ENCODE data around the gene B4GALT5. TPM values are rescaled to one million over a fixed set of nuclear protein-coding genes. Genes with fewer than 3 reads are reported as not detected.

Gene B4GALT5
- total RNA-seq, 1 experiment from 2014 or later = 62.4 TPM

- ChIA-PET POLR2A (no interaction called here), CTCF (no interaction called here)
- Mint-ChIP-seq H3K4me1 (peaks cover 15% of the 10 kb centered on the region), H3K9me3 (no peaks in the 10 kb centered on the region), H3K27me3 (ENCODE audit: low read depth) (no peaks in the 10 kb centered on the region; the same call in 1 of the 2 replicates), H3K4me3 (no peak overlapping the region), H3K27ac (no peak overlapping the region), H3K36me3 (no peaks in the 10 kb centered on the region)
- no peak for TF ChIP-seq CREM (CRISPR knock-in tag; IDR thresholded peaks at IDR 0.05)
- TF ChIP-seq NR3C1 (CRISPR knock-in tag; conservative IDR thresholded peaks at IDR 0.05; ENCODE audit: low read depth) = no peak
- TF ChIP-seq ATF6 (CRISPR knock-in tag; IDR thresholded peaks at IDR 0.05) = no peak
- no peak for TF ChIP-seq TP53 (CRISPR knock-in tag; IDR thresholded peaks at IDR 0.05)
- no peak for TF ChIP-seq MLX (CRISPR knock-in tag; IDR thresholded peaks at IDR 0.05)
- DNase-seq (ENCODE audit: low spot score) = no peak
- no peak for ATAC-seq
Observed at GRCh38 chr20:49739042-49739441, 25.4 kb upstream of the B4GALT5 start.

GRCh38 chr20:49737260-49737659 is 23.6 kb upstream of the B4GALT5 start:
- Mint-ChIP-seq H3K27ac (no peak overlapping the region), H3K4me1 (peaks cover 16% of the 10 kb centered on the region), H3K4me3 (no peak overlapping the region), H3K36me3 (no peaks in the 10 kb centered on the region), H3K9me3 (no peaks in the 10 kb centered on the region), H3K27me3 (ENCODE audit: low read depth) (no peaks in the 10 kb centered on the region; the same call in 1 of the 2 replicates)
- POLR2A ChIA-PET = no interaction called here
- no peak for DNase-seq (ENCODE audit: low spot score)
- CTCF ChIA-PET = no interaction called here
- no peak for ATAC-seq
- TF ChIP-seq, protein P1, sequence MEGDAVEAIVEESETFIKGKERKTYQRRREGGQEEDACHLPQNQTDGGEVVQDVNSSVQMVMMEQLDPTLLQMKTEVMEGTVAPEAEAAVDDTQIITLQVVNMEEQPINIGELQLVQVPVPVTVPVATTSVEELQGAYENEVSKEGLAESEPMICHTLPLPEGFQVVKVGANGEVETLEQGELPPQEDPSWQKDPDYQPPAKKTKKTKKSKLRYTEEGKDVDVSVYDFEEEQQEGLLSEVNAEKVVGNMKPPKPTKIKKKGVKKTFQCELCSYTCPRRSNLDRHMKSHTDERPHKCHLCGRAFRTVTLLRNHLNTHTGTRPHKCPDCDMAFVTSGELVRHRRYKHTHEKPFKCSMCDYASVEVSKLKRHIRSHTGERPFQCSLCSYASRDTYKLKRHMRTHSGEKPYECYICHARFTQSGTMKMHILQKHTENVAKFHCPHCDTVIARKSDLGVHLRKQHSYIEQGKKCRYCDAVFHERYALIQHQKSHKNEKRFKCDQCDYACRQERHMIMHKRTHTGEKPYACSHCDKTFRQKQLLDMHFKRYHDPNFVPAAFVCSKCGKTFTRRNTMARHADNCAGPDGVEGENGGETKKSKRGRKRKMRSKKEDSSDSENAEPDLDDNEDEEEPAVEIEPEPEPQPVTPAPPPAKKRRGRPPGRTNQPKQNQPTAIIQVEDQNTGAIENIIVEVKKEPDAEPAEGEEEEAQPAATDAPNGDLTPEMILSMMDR (IDR thresholded peaks at IDR 0.05) = no peak
- TF ChIP-seq CBFB (CRISPR knock-in tag; IDR thresholded peaks at IDR 0.05; ENCODE audit: low read depth) = no peak

- Mint-ChIP-seq H3K4me1 (peaks cover 19% of the 10 kb centered on the region), H3K36me3 (no peaks in the 10 kb centered on the region), H3K9me3 (peaks cover 4% of the 10 kb centered on the region; the same call in 1 of the 2 replicates), H3K27ac (no peak overlapping the region), H3K27me3 (ENCODE audit: low read depth) (no peaks in the 10 kb centered on the region), H3K4me3 (no peak overlapping the region)
- ChIA-PET CTCF (no interaction called here), POLR2A (no interaction called here)
- ATAC-seq (no peak), DNase-seq (ENCODE audit: low spot score) (no peak)
- TF ChIP-seq HMGA2 (CRISPR knock-in tag; IDR thresholded peaks at IDR 0.05) = no peak
- TF ChIP-seq, protein P2, sequence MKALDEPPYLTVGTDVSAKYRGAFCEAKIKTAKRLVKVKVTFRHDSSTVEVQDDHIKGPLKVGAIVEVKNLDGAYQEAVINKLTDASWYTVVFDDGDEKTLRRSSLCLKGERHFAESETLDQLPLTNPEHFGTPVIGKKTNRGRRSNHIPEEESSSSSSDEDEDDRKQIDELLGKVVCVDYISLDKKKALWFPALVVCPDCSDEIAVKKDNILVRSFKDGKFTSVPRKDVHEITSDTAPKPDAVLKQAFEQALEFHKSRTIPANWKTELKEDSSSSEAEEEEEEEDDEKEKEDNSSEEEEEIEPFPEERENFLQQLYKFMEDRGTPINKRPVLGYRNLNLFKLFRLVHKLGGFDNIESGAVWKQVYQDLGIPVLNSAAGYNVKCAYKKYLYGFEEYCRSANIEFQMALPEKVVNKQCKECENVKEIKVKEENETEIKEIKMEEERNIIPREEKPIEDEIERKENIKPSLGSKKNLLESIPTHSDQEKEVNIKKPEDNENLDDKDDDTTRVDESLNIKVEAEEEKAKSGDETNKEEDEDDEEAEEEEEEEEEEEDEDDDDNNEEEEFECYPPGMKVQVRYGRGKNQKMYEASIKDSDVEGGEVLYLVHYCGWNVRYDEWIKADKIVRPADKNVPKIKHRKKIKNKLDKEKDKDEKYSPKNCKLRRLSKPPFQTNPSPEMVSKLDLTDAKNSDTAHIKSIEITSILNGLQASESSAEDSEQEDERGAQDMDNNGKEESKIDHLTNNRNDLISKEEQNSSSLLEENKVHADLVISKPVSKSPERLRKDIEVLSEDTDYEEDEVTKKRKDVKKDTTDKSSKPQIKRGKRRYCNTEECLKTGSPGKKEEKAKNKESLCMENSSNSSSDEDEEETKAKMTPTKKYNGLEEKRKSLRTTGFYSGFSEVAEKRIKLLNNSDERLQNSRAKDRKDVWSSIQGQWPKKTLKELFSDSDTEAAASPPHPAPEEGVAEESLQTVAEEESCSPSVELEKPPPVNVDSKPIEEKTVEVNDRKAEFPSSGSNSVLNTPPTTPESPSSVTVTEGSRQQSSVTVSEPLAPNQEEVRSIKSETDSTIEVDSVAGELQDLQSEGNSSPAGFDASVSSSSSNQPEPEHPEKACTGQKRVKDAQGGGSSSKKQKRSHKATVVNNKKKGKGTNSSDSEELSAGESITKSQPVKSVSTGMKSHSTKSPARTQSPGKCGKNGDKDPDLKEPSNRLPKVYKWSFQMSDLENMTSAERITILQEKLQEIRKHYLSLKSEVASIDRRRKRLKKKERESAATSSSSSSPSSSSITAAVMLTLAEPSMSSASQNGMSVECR (CRISPR knock-in tag; IDR thresholded peaks at IDR 0.05; ENCODE audit: borderline replicate concordance) = no peak
- TF ChIP-seq, protein P3, sequence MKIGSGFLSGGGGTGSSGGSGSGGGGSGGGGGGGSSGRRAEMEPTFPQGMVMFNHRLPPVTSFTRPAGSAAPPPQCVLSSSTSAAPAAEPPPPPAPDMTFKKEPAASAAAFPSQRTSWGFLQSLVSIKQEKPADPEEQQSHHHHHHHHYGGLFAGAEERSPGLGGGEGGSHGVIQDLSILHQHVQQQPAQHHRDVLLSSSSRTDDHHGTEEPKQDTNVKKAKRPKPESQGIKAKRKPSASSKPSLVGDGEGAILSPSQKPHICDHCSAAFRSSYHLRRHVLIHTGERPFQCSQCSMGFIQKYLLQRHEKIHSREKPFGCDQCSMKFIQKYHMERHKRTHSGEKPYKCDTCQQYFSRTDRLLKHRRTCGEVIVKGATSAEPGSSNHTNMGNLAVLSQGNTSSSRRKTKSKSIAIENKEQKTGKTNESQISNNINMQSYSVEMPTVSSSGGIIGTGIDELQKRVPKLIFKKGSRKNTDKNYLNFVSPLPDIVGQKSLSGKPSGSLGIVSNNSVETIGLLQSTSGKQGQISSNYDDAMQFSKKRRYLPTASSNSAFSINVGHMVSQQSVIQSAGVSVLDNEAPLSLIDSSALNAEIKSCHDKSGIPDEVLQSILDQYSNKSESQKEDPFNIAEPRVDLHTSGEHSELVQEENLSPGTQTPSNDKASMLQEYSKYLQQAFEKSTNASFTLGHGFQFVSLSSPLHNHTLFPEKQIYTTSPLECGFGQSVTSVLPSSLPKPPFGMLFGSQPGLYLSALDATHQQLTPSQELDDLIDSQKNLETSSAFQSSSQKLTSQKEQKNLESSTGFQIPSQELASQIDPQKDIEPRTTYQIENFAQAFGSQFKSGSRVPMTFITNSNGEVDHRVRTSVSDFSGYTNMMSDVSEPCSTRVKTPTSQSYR (CRISPR knock-in tag; IDR thresholded peaks at IDR 0.05) = no peak
- TF ChIP-seq ZNF263 (CRISPR knock-in tag; IDR thresholded peaks at IDR 0.05; ENCODE audit: low read depth) = no peak
- TF ChIP-seq, protein P1 (IDR thresholded peaks at IDR 0.05) = no peak
- no peak for TF ChIP-seq TEAD1 (CRISPR knock-in tag; IDR thresholded peaks at IDR 0.05)
- no peak for TF ChIP-seq FOXJ3 (CRISPR knock-in tag; IDR thresholded peaks at IDR 0.05; ENCODE audit: borderline replicate concordance)
- no peak for TF ChIP-seq NFYB (CRISPR knock-in tag; conservative IDR thresholded peaks at IDR 0.05; ENCODE audit: low read depth)
- TF ChIP-seq SOX15 (CRISPR knock-in tag; IDR thresholded peaks at IDR 0.05) = no peak
- TF ChIP-seq SP1 (CRISPR knock-in tag; conservative IDR thresholded peaks at IDR 0.05) = no peak
- TF ChIP-seq ATF1 (CRISPR knock-in tag; IDR thresholded peaks at IDR 0.05) = no peak
- no peak for TF ChIP-seq ZMAT4 (CRISPR knock-in tag; IDR thresholded peaks at IDR 0.05)
Observed at GRCh38 chr20:49729780-49730179, 16.1 kb upstream of the B4GALT5 start.
